Measurements from ENCODE around the gene RND1. TPM values are rescaled to one million over a fixed set of nuclear protein-coding genes. Genes with fewer than 3 reads are reported as not detected.

RND1 gene
- total and polyA plus RNA-seq, 2 of the 13 experiments (the other 11 are each of a cell fraction or from before 2014, with no cell fraction given) = 1.8 to 1.9 TPM

DNA sequence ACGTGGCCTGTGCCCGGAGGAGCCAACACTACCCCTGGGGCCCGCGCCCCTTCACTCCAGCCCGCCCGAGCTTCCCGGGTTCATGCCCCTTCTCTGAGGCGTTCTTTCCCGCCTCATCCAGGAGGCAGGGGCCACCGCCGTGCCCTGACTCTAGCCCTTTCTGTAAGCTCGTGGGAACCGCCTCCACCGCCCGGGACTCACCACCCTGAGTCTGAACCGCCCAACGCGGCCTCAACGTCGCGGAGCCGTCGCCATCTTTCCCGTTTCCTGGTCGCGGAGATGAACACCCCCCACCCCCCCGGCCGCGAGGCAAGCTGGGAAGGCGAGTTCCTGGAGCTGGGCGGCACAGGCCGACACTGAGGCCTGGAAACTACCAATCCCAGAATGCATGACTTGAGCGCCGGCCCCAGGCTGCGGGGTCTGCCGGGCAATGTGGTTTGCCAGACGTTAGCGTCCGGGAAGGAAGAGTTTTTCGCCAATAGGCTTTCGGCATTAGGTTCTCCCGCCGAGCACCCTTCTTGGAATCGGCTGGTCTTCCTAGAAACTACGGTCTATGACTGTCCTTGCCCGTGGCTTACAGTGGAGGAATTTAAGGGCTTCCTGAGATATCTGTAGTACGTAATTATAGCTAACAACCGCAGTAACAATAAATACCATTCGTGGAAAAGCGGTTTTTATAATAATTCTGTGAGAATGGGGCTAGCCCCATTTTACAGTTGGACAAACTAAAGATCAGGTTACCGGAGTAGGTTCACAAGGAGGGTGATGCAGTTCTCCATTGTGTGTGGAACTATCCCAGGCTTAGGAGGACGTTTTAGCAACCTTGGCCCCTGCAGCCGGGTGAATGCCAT is 13.6 kb downstream of the RND1 start, which contains the start of gene DDX23 (continued):
- TF ChIP-seq ZXDC (CRISPR knock-in tag; IDR thresholded peaks at IDR 0.05) = peak; percentile 75; the same call in 1 of the 2 replicates
- TF ChIP-seq REST (IDR thresholded peaks at IDR 0.05; ENCODE audit: borderline replicate concordance in 1 of 2, low read depth in 1 of 2, low read length in 2 of 2) = no peak
- peak; percentile 77 for TF ChIP-seq E2F1 (CRISPR knock-in tag; IDR thresholded peaks at IDR 0.05)
- TF ChIP-seq DZIP1 (CRISPR knock-in tag; IDR thresholded peaks at IDR 0.05) = no peak
- no peak for TF ChIP-seq NFE2L2 (IDR thresholded peaks at IDR 0.05; ENCODE audit: low read length)
- TF ChIP-seq ARNT (IDR thresholded peaks at IDR 0.05) = no peak
- 0 out of 2 replicates have a peak, but pooled peaks have one; percentile 68 for TF ChIP-seq BRD4 (CRISPR knock-in tag; IDR thresholded peaks at IDR 0.05)
- TF ChIP-seq ZNF207 (IDR thresholded peaks at IDR 0.05; ENCODE audit: borderline replicate concordance) = no peak
- TF ChIP-seq REPIN1 (CRISPR knock-in tag; IDR thresholded peaks at IDR 0.05; ENCODE audit: borderline replicate concordance, low read depth) = 0 out of 2 replicates have a peak, but pooled peaks have one; percentile 45
- TF ChIP-seq ZFP91 (CRISPR knock-in tag; IDR thresholded peaks at IDR 0.05; ENCODE audit: borderline replicate concordance) = peak; percentile 88; the same call in 1 of the 2 replicates
- no peak for TF ChIP-seq HDAC6 (IDR thresholded peaks at IDR 0.05; ENCODE audit: low read depth, low read length)
- no peak for TF ChIP-seq PCBP2 (optimal IDR thresholded peaks at IDR 0.05; ENCODE audit: low read depth, low read length, poor library complexity, severe bottlenecking)
- TF ChIP-seq CENPX (CRISPR knock-in tag; IDR thresholded peaks at IDR 0.05) = no peak
- TF ChIP-seq ZNF891 (CRISPR knock-in tag; IDR thresholded peaks at IDR 0.05) = peak; percentile 85
- TF ChIP-seq ZBTB21 (CRISPR knock-in tag; IDR thresholded peaks at IDR 0.05) = no peak
- no peak for TF ChIP-seq ATM (IDR thresholded peaks at IDR 0.05; ENCODE audit: borderline replicate concordance)

All from HepG2 (cell line).